ENCODE data around the gene PRDM16.

PRDM16 gene

GRCh38 chr1:3410142-3410925 is 341.3 kb downstream of the PRDM16 start:
- FAIRE-seq: no peak

GRCh38 chr1:3411806-3412205 is 342.8 kb downstream of the PRDM16 start:
- FAIRE-seq: no peak

- no peak for FAIRE-seq
Observed at GRCh38 chr1:3412376-3412775, 343.4 kb downstream of the PRDM16 start.

GRCh38 chr1:3413975-3414710 is 345.1 kb downstream of the PRDM16 start:
- no peak for FAIRE-seq

- FAIRE-seq: no peak
Observed at GRCh38 chr1:3415260-3416090, 346.5 kb downstream of the PRDM16 start.

- FAIRE-seq: no peak
Observed at GRCh38 chr1:3417082-3417739, 348.2 kb downstream of the PRDM16 start.

- FAIRE-seq: no peak
Observed at GRCh38 chr1:3417934-3418333, 348.9 kb downstream of the PRDM16 start.

GRCh38 chr1:3418600-3418999 is 349.6 kb downstream of the PRDM16 start:
- FAIRE-seq: no peak

GRCh38 chr1:3419415-3420204 is 350.6 kb downstream of the PRDM16 start:
- no peak for FAIRE-seq

GRCh38 chr1:3420218-3420951 is 351.4 kb downstream of the PRDM16 start:
- no peak for FAIRE-seq

GRCh38 chr1:3422638-3423037 is 353.6 kb downstream of the PRDM16 start:
- FAIRE-seq: no peak

GRCh38 chr1:3423245-3423829 is 354.3 kb downstream of the PRDM16 start:
- FAIRE-seq: no peak

GRCh38 chr1:3423896-3424611 is 355.1 kb downstream of the PRDM16 start:
- FAIRE-seq: no peak

GRCh38 chr1:3425486-3426215 is 356.6 kb downstream of the PRDM16 start:
- no peak for FAIRE-seq

- FAIRE-seq: no peak
Observed at GRCh38 chr1:3426956-3427535, 358.0 kb downstream of the PRDM16 start.

GRCh38 chr1:3427711-3428704 is 359.0 kb downstream of the PRDM16 start:
- no peak for FAIRE-seq

GRCh38 chr1:3428899-3429298 is 359.9 kb downstream of the PRDM16 start:
- no peak for FAIRE-seq

- no peak for FAIRE-seq
Observed at GRCh38 chr1:3429320-3429719, 360.3 kb downstream of the PRDM16 start.

All from TTC549 (cell line).